ENCODE measurements around the gene B4GALT2. TPM values are rescaled to one million over a fixed set of nuclear protein-coding genes. Genes with fewer than 3 reads are reported as not detected.

Gene B4GALT2
- total and polyA plus RNA-seq, 2 donors (not counting 3 experiments of a cell fraction or from before 2014, with no cell fraction given): 80.0 to 103 TPM

GRCh38 chr1:44024903-44025525 lies 46.0 kb downstream of the B4GALT2 start:
- H3K4me1 ChIP-seq (ENCODE audit: control insufficient read depth, extremely low read depth, insufficient read depth, low read length): peaks cover 5% of the 10 kb centered on the region
- no peak overlapping the region for H3K4me3 ChIP-seq (replicated peaks in 1 of 3; ENCODE audit: insufficient read depth in 1 of 3, low read depth in 1 of 3, low read length in 3 of 3)
- FAIRE-seq: no peak
- H3K9me3 ChIP-seq (replicated peaks; ENCODE audit: control insufficient read depth, insufficient read depth, low read length): no peaks in the 10 kb centered on the region
- no TSS peak for BruUV-seq (replicated peaks)
- dilution Hi-C loops (cut with MboI; ENCODE audit: extremely low pct_ligation_motif_present, low sequenced_read_pairs) (no loop called here), intact Hi-C loops (cut with micrococcal nuclease) (no loop called here)
- H3K79me2 ChIP-seq (ENCODE audit: control insufficient read depth, insufficient read depth, low read length): no peaks in the 10 kb centered on the region
- H3K36me3 ChIP-seq (ENCODE audit: control insufficient read depth in 2 of 2, extremely low read depth in 1 of 2, insufficient read depth in 2 of 2, low read length in 2 of 2): no peaks in the 10 kb centered on the region
- no peak overlapping the region for H3K27ac ChIP-seq (ENCODE audit: insufficient read depth, low read depth, low read length)
- H2AFZ ChIP-seq (ENCODE audit: low read depth, low read length): no peak overlapping the region
- POLR2A ChIA-PET: no interaction called here
- TF ChIP-seq MAX (IDR thresholded peaks at IDR 0.05; ENCODE audit: insufficient read depth, insufficient read length): no peak
- TF ChIP-seq MYC (IDR thresholded peaks at IDR 0.05; ENCODE audit: low read depth, low read length): no peak
- TF ChIP-seq POLR2AphosphoS5 (IDR thresholded peaks at IDR 0.05; ENCODE audit: insufficient read depth, low read depth, low read length): no peak
- no peak for TF ChIP-seq FOS (IDR thresholded peaks at IDR 0.05; ENCODE audit: borderline replicate concordance, insufficient read depth, low read length)
- TF ChIP-seq GATA2 (IDR thresholded peaks at IDR 0.05; ENCODE audit: insufficient read depth, insufficient read length, low read depth, low read length): no peak
- TF ChIP-seq, protein P1, sequence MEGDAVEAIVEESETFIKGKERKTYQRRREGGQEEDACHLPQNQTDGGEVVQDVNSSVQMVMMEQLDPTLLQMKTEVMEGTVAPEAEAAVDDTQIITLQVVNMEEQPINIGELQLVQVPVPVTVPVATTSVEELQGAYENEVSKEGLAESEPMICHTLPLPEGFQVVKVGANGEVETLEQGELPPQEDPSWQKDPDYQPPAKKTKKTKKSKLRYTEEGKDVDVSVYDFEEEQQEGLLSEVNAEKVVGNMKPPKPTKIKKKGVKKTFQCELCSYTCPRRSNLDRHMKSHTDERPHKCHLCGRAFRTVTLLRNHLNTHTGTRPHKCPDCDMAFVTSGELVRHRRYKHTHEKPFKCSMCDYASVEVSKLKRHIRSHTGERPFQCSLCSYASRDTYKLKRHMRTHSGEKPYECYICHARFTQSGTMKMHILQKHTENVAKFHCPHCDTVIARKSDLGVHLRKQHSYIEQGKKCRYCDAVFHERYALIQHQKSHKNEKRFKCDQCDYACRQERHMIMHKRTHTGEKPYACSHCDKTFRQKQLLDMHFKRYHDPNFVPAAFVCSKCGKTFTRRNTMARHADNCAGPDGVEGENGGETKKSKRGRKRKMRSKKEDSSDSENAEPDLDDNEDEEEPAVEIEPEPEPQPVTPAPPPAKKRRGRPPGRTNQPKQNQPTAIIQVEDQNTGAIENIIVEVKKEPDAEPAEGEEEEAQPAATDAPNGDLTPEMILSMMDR (IDR thresholded peaks at IDR 0.05; ENCODE audit: extremely low read depth in 1 of 2, insufficient read depth in 1 of 2, low read depth in 1 of 2, low read length in 2 of 2): no peak
- TF ChIP-seq JUN (IDR thresholded peaks at IDR 0.05; ENCODE audit: borderline replicate concordance, insufficient read depth, insufficient read length, low read depth): no peak
- no peak for TF ChIP-seq EZH2 (IDR thresholded peaks at IDR 0.05; ENCODE audit: borderline replicate concordance, low read depth, low read length, severe bottlenecking)
- TF ChIP-seq POLR2A (IDR thresholded peaks at IDR 0.05; ENCODE audit: low read depth, low read length): no peak
- H3K4me2 ChIP-seq (ENCODE audit: insufficient read depth, low read length): no peak overlapping the region
- no peak for DNase-seq (ENCODE audit: low read depth, low spot score)
- H4K20me1 ChIP-seq (replicated peaks; ENCODE audit: control insufficient read depth, extremely low read depth, insufficient read depth, low read length): no peaks in the 10 kb centered on the region
- no peaks in the 10 kb centered on the region for H3K9me1 ChIP-seq (replicated peaks; ENCODE audit: control insufficient read depth, extremely low read depth, insufficient read depth, low read length)
- CTCF ChIA-PET: interaction anchor here (1.5 to 1.8 kb wide), 2 partner anchors 11 to 14 kb away, joined by 3 to 6 read pairs; no protein-coding TSS in a partner anchor
- H3K9ac ChIP-seq (replicated peaks; ENCODE audit: extremely low read depth, insufficient read depth, low read length): no peak overlapping the region
- H3K27me3 ChIP-seq (ENCODE audit: control insufficient read depth in 2 of 2, insufficient read depth in 2 of 2, low read length in 2 of 2): no peaks in the 10 kb centered on the region

All from endothelial cell of umbilical vein (primary cell).